ENCODE data around the gene HECW1.
A peak's percentile ranks its signal among the peaks of the same experiment; 100 is the strongest.

The HECW1 gene

DNA sequence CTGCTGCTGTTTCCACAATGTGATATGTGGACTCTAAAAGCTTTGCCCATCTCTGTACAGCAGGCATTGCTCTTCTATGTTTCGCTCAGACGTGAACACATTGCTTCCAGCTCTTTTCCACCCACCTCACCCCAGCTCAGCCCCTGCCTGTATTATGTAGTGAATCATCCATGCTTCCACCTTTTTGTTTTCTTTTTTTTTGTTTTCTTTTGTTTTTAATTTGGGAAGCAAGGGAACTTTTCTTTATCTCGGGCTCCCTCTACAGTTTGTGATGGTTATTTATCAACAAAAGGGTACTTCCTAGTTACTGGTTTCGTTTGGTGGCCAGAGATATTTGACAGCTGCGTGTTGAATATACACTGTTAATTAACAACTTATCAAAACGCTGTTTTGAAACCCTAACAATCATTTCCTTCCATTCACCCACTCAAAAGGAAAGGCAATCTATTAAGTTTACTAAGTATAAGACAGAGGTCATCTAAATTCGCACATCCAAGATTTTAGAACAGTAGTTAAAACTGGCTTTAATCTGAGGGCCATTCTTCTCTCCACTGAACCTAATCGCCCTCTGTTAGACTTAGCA, 342.6 kb downstream of the HECW1 start:
- Histone ChIP-seq H3K4me1 (ENCODE audit: control insufficient read depth, insufficient read depth, low read length) (no peaks in the 10 kb centered on the region), H3K36me3 (ENCODE audit: control insufficient read depth in 2 of 2, insufficient read depth in 1 of 2, low read length in 2 of 2) (no peaks in the 10 kb centered on the region), H3K27ac (ENCODE audit: extremely low read depth, low read depth, low read length) (no peak overlapping the region), H3K4me3 (ENCODE audit: low read depth, low read length) (no peak overlapping the region), H3K9me3 (ENCODE audit: control insufficient read depth, insufficient read depth, low read depth, low read length) (no peaks in the 10 kb centered on the region)
- ChIA-PET POLR2A (no interaction called here), CTCF (interaction anchor here (0.6 to 6.4 kb wide), 30 partner anchors 10 to 1478 kb away, joined by 3 to 45 read pairs (median 4); partner anchors contain the start of genes MRPL32, PSMA2 and STK17A)
- TF ChIP-seq ZNF629 (tag by site-specific recombination; IDR thresholded peaks at IDR 0.05) (no peak), PRDM1 (tag by site-specific recombination; IDR thresholded peaks at IDR 0.05) (peak; percentile 53), ZNF350 (tag by site-specific recombination; IDR thresholded peaks at IDR 0.05) (no peak), ZFHX2 (tag by site-specific recombination; conservative IDR thresholded peaks at IDR 0.05) (0 out of 2 replicates have a peak, but pooled peaks have one; percentile 26), ZNF132 (tag by site-specific recombination; IDR thresholded peaks at IDR 0.05; ENCODE audit: borderline replicate concordance) (no peak), ZFP37 (tag by site-specific recombination; IDR thresholded peaks at IDR 0.05) (no peak), KLF1 (tag by site-specific recombination; IDR thresholded peaks at IDR 0.05) (no peak), ZEB2 (tag by site-specific recombination; IDR thresholded peaks at IDR 0.05) (no peak), KLF16 (tag by site-specific recombination; IDR thresholded peaks at IDR 0.05) (no peak), SP7 (tag by site-specific recombination; IDR thresholded peaks at IDR 0.05) (no peak), ZNF654 (tag by site-specific recombination; IDR thresholded peaks at IDR 0.05; ENCODE audit: low read depth) (peak; percentile 82), ZNF561 (tag by site-specific recombination; IDR thresholded peaks at IDR 0.05; ENCODE audit: borderline replicate concordance) (no peak), RBAK (tag by site-specific recombination; IDR thresholded peaks at IDR 0.05) (no peak), ZNF146 (tag by site-specific recombination; IDR thresholded peaks at IDR 0.05) (no peak), ZNF2 (tag by site-specific recombination; IDR thresholded peaks at IDR 0.05) (no peak), IKZF3 (tag by site-specific recombination; IDR thresholded peaks at IDR 0.05) (no peak)
- TF ChIP-seq, protein P1, sequence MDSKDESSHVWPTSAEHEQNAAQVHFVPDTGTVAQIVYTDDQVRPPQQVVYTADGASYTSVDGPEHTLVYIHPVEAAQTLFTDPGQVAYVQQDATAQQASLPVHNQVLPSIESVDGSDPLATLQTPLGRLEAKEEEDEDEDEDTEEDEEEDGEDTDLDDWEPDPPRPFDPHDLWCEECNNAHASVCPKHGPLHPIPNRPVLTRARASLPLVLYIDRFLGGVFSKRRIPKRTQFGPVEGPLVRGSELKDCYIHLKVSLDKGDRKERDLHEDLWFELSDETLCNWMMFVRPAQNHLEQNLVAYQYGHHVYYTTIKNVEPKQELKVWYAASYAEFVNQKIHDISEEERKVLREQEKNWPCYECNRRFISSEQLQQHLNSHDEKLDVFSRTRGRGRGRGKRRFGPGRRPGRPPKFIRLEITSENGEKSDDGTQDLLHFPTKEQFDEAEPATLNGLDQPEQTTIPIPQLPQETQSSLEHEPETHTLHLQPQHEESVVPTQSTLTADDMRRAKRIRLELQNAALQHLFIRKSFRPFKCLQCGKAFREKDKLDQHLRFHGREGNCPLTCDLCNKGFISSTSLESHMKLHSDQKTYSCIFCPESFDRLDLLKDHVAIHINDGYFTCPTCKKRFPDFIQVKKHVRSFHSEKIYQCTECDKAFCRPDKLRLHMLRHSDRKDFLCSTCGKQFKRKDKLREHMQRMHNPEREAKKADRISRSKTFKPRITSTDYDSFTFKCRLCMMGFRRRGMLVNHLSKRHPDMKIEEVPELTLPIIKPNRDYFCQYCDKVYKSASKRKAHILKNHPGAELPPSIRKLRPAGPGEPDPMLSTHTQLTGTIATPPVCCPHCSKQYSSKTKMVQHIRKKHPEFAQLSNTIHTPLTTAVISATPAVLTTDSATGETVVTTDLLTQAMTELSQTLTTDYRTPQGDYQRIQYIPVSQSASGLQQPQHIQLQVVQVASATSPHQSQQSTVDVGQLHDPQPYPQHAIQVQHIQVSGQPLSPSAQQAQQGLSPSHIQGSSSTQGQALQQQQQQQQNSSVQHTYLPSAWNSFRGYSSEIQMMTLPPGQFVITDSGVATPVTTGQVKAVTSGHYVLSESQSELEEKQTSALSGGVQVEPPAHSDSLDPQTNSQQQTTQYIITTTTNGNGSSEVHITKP (tag by site-specific recombination; IDR thresholded peaks at IDR 0.05), result no peak
- TF ChIP-seq, protein P2, sequence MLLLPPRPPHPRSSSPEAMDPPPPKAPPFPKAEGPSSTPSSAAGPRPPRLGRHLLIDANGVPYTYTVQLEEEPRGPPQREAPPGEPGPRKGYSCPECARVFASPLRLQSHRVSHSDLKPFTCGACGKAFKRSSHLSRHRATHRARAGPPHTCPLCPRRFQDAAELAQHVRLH (tag by site-specific recombination; IDR thresholded peaks at IDR 0.05), result no peak
- TF ChIP-seq, protein P3, sequence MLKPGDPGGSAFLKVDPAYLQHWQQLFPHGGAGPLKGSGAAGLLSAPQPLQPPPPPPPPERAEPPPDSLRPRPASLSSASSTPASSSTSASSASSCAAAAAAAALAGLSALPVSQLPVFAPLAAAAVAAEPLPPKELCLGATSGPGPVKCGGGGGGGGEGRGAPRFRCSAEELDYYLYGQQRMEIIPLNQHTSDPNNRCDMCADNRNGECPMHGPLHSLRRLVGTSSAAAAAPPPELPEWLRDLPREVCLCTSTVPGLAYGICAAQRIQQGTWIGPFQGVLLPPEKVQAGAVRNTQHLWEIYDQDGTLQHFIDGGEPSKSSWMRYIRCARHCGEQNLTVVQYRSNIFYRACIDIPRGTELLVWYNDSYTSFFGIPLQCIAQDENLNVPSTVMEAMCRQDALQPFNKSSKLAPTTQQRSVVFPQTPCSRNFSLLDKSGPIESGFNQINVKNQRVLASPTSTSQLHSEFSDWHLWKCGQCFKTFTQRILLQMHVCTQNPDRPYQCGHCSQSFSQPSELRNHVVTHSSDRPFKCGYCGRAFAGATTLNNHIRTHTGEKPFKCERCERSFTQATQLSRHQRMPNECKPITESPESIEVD (tag by site-specific recombination; IDR thresholded peaks at IDR 0.05), result no peak
- TF ChIP-seq, protein P4, sequence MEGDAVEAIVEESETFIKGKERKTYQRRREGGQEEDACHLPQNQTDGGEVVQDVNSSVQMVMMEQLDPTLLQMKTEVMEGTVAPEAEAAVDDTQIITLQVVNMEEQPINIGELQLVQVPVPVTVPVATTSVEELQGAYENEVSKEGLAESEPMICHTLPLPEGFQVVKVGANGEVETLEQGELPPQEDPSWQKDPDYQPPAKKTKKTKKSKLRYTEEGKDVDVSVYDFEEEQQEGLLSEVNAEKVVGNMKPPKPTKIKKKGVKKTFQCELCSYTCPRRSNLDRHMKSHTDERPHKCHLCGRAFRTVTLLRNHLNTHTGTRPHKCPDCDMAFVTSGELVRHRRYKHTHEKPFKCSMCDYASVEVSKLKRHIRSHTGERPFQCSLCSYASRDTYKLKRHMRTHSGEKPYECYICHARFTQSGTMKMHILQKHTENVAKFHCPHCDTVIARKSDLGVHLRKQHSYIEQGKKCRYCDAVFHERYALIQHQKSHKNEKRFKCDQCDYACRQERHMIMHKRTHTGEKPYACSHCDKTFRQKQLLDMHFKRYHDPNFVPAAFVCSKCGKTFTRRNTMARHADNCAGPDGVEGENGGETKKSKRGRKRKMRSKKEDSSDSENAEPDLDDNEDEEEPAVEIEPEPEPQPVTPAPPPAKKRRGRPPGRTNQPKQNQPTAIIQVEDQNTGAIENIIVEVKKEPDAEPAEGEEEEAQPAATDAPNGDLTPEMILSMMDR (tag by site-specific recombination; IDR thresholded peaks at IDR 0.05), result peak; percentile 55; the same call in 1 of the 2 replicates
- TF ChIP-seq, protein P5, sequence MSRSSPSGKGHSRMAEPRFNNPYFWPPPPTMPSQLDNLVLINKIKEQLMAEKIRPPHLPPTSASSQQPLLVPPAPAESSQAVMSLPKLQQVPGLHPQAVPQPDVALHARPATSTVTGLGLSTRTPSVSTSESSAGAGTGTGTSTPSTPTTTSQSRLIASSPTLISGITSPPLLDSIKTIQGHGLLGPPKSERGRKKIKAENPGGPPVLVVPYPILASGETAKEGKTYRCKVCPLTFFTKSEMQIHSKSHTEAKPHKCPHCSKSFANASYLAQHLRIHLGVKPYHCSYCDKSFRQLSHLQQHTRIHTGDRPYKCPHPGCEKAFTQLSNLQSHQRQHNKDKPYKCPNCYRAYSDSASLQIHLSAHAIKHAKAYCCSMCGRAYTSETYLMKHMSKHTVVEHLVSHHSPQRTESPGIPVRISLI (tag by site-specific recombination; IDR thresholded peaks at IDR 0.05), result 0 out of 2 replicates have a peak, but pooled peaks have one; percentile 19
- TF ChIP-seq, protein P6, sequence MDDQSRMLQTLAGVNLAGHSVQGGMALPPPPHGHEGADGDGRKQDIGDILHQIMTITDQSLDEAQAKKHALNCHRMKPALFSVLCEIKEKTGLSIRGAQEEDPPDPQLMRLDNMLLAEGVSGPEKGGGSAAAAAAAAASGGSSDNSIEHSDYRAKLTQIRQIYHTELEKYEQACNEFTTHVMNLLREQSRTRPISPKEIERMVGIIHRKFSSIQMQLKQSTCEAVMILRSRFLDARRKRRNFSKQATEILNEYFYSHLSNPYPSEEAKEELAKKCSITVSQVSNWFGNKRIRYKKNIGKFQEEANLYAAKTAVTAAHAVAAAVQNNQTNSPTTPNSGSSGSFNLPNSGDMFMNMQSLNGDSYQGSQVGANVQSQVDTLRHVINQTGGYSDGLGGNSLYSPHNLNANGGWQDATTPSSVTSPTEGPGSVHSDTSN (CRISPR knock-in tag; IDR thresholded peaks at IDR 0.05), result no peak
